Neural progenitor cell (in vitro differentiated cells): ENCODE data around the gene FOXJ3.

Source experiments
- CTCF ChIP-seq: fragments of 200-600 bp; sonication (generic); IDR thresholded peaks from 2 replicates; pipeline ENCODE4 v1.5.1; 2017; ENCODE audit warnings: antibody characterized with exemption, mild to moderate bottlenecking
- EZH2 ChIP-seq: fragments of 200-600 bp; sonication (generic); IDR thresholded peaks from 2 replicates; pipeline ENCODE4 v1.6.1; 2017; ENCODE audit warnings: antibody characterized with exemption, mild to moderate bottlenecking, moderate library complexity

GRCh38 chr1:42210421-42211133 lies 124.5 kb downstream of the FOXJ3 start:
- TF ChIP-seq EZH2 = no peak
- no peak for TF ChIP-seq CTCF
